Measurements from ENCODE around the gene MTA2. TPM values are rescaled to one million over a fixed set of nuclear protein-coding genes. Genes with fewer than 3 reads are reported as not detected.

Gene MTA2
- total RNA-seq, 2 donors from 2014 or later: 96.5 to 110 TPM

- Histone ChIP-seq H3K27ac (no peak overlapping the region), H3K36me3 (peaks cover 0 to 2% of the 10 kb centered on the region in 2 donors), H3K4me1 (replicated peaks) (peaks cover 6% of the 10 kb centered on the region), H3K9me3 (no peaks in the 10 kb centered on the region), H3K27me3 (replicated peaks; ENCODE audit: insufficient read depth) (no peaks in the 10 kb centered on the region), H3K4me3 (no peak overlapping the region)
- 91% methylated on average over 6 of the region's 6 CpGs for WGBS
- intact Hi-C loops (cut with DNase I): no loop called here
- no peak for DNase-seq (ENCODE audit: low spot score)
- TF ChIP-seq POLR2A (IDR thresholded peaks at IDR 0.05) (no peak), POLR2AphosphoS5 (IDR thresholded peaks at IDR 0.05) (no peak), CTCF (IDR thresholded peaks at IDR 0.05) (no peak)
Measured at GRCh38 chr11:62647609-62648005, 45.9 kb upstream of the MTA2 start.

GRCh38 chr11:62646825-62647608 is 45.4 kb upstream of the MTA2 start:
- Histone ChIP-seq H3K9me3 (no peaks in the 10 kb centered on the region), H3K4me1 (replicated peaks) (peaks cover under 1% of the 10 kb centered on the region), H3K36me3 (peaks cover 0 to 2% of the 10 kb centered on the region in 2 donors), H3K4me3 (peak overlapping the region in 1 of 2 donors; percentile 73), H3K27me3 (replicated peaks; ENCODE audit: insufficient read depth) (no peaks in the 10 kb centered on the region), H3K27ac (peak overlapping the region in 1 of 2 donors; percentile 89)
- WGBS: 60% methylated on average over 25 of the region's 32 CpGs
- intact Hi-C loops (cut with DNase I): no loop called here
- TF ChIP-seq POLR2A (IDR thresholded peaks at IDR 0.05): no peak
- TF ChIP-seq POLR2AphosphoS5 (IDR thresholded peaks at IDR 0.05): no peak
- TF ChIP-seq CTCF (IDR thresholded peaks at IDR 0.05): no peak
- DNase-seq (ENCODE audit: low spot score): no peak

- Histone ChIP-seq H3K4me3 (peak within 1 kb of the TSS; percentile 73 to 98), H3K27me3 (replicated peaks; ENCODE audit: insufficient read depth) (no peaks in the 10 kb centered on the region), H3K9me3 (no peaks in the 10 kb centered on the region), H3K36me3 (peaks cover 0 to 2% of the 10 kb centered on the region in 2 donors), H3K4me1 (replicated peaks) (no peaks in the 10 kb centered on the region), H3K27ac (peak within 1 kb of the TSS; percentile 86 to 89)
- TF ChIP-seq POLR2A (IDR thresholded peaks at IDR 0.05) (peak; percentile 75), CTCF (IDR thresholded peaks at IDR 0.05) (no peak), POLR2AphosphoS5 (IDR thresholded peaks at IDR 0.05) (peak; percentile 98)
- DNase-seq (ENCODE audit: low spot score): peak; percentile 100
- WGBS: 0% methylated on average over 69 of the region's 73 CpGs
- intact Hi-C loops (cut with DNase I): no loop called here
Measured at GRCh38 chr11:62645946-62646824, 44.5 kb upstream of the MTA2 start, which contains the start of gene GANAB. Gene GANAB, minus strand, starts transcription at chr11:62646613. Its CDS starts 14 bp downstream, at chr11:62646599.

- Histone ChIP-seq H3K4me1 (replicated peaks) (no peaks in the 10 kb centered on the region), H3K9me3 (no peaks in the 10 kb centered on the region), H3K36me3 (peaks cover 0 to 2% of the 10 kb centered on the region in 2 donors), H3K27ac (peak overlapping the region; percentile 86 to 89), H3K27me3 (replicated peaks; ENCODE audit: insufficient read depth) (no peaks in the 10 kb centered on the region), H3K4me3 (peak overlapping the region; percentile 73 to 98)
- DNase-seq (ENCODE audit: low spot score): no peak
- intact Hi-C loops (cut with DNase I): no loop called here
- WGBS: 9% methylated on average over 11 of the region's 11 CpGs
- TF ChIP-seq CTCF (IDR thresholded peaks at IDR 0.05): no peak
- no peak for TF ChIP-seq POLR2AphosphoS5 (IDR thresholded peaks at IDR 0.05)
- no peak for TF ChIP-seq POLR2A (IDR thresholded peaks at IDR 0.05)
Measured at GRCh38 chr11:62645671-62645945, 43.9 kb upstream of the MTA2 start.
